ENCODE measurements around the gene SPTSSA.
A peak's percentile ranks its signal among the peaks of the same experiment; 100 is the strongest.
"Not testable (repeated sequence)": the region's sequence is repeated elsewhere in the genome, so short reads cannot be mapped to it uniquely, and the experiment has no call there.

SPTSSA gene

DNA sequence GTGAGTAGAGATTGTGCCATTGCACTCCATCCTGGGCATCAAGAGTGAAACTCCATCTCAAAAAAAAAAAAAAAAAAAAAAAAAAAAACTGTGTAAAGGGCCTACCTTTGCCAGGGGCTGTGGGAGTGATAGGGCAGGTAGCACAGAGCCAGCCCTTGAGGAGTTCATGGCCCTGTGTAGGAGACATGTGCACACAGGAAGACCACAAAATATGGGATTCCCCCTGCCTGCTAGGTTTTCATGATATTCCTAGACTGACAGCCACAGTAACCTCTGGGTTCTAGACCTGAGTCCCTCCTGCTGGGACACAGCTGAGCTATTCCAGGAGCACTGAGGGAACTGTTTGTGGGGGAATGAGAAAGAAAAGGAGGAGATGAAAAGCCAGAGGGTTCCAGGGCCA lies 8.3 kb upstream of the SPTSSA start:
- DNase-seq = no peak

DNA sequence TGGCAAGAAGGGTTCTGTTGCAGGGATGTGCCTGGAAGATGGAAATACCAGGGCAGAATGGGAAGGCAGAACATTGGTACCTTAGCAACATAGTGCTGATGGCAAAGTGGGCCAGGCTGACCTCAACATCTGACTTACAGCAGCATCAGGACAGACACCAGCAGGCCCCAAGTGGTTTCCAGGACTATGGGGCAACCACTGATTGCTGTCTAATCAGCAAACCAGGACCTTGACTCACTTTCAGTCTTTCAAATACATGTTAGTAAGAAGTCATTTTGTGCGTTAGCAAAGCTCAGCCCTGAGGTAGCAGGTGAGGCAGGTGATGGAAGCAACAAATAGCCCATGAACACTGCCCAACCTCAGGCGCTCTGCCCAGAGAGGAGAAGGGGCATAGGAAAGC lies 4.7 kb upstream of the SPTSSA start:
- no peak for DNase-seq

DNA sequence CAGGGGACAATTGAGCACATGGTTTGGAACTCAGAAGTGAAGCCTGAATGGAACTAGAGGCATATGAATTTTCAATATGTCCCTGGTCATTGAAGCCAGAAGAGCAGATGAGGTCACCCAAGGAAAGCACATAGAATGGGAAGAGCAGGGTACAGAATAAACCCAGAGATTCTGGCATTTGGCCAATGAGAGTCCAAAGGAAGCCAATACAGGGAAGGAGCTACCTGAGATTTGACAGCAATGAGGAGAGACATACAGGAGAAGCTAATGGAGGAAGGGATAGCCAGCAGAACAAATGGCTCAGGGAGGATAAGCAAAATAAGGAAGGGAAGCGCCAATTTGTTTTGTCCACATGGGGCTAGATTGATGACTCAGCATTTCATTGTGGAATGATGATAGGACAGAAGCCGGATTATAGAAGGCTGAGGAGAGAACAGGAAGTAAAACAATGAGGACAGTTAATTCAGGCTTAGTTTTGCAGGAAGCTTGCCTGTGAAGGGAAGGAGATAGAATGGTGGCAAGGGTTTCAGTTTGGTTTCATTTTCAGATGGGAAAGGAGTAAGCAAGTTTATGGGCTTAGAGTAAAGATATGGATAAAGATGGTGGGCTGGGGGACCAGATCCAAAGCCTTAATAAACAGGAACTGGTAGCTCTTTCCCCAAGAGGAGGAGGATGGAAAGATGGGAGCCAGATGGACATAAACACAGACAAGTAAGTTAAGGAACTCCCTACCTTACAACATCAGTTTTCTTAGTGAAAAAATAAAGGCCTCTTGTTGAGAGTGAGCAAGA lies 3.2 kb upstream of the SPTSSA start:
- no peak for DNase-seq

DNA sequence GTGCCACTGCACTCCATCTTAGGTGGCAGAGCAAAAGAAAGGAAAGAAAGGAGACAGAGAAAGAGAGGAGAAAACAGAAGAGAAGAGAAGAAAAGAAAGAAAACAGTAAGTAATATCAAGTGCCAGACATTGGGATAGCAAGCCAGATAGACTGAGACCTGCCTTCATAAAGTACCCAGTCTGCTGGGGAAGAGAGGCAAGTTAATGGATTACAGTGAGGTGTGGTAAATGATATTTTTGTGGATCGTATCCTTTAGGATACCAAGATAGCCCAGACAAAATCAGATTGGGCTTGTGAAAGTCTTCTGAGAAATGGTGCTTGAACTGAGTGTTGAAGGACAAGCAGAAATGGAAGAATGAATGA lies 1.5 kb upstream of the SPTSSA start:
- DNase-seq = no peak

DNA sequence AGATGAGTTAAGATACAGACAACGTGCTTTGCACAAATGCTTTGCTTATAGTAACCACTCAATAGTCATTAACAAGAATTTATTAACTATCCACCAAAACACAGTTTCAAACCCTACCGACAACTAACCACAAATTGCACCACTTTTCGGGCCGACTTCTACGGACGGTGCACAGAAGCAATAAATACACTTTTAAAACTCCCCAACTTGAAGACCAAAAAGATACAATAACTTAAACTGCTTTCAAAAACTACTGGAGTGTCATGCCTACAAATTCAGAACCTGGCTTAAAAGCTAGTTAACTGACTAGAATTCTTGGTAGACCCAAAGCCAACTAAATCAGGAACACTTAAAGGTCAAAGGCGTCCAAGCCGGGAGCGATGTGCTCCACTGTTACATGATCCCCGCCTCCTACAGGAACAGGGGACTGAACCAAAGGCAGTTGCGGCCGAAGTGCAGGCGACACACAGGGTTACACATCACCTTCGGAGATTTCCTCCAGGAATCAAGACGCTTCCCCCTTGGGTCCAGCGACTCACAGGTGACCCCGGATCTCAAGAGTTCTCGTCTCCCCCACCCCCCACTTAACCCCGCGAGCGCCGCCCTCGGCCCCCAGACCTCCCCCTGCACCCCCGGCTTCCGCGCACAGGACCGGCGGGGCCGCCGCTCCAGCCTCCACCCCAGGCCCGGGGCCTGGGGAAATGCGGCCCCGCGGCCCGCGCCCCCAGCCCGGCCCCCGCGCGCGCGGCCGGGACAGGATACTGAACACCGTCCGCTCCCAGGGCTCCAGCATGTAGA lies 507 bp downstream of the SPTSSA start:
- DNase-seq = peak; percentile 51

DNA sequence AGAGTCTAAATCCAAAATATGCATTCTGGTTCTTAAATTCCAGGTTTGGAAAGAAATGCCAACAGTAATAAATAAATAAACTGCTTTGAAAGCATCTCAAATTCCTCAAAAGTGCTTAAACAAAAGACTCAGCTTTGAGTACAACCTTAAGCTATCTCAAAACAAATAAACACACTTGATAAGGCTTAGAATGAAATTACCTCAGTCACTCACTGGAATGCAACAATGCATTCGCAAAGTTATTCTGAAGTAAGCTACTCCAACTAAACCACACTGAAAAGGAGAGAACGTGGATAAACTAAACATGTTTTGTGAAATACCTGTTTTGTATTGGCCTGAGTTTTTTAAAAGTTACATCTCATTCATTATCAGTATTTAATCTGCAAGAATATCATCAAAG lies 1.2 kb downstream of the SPTSSA start:
- no peak for DNase-seq

DNA sequence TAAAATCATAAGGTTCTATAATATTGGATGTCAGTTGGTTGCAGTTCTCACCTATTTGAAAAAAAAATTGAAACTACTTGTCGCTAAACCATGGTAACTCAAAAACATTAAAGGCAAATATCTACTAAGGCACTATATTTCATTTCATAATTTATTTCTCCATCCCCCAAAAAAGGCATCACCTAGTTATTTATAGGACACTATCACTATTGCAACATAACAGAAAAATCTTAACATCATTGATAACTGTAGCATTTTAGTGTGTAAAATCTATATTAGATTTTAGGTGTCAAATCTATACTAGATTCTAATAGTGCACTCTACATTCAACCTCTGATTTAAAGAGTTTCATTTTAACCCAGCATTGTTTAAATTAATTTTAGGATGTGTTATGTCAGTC lies 1.7 kb downstream of the SPTSSA start:
- no peak for DNase-seq

DNA sequence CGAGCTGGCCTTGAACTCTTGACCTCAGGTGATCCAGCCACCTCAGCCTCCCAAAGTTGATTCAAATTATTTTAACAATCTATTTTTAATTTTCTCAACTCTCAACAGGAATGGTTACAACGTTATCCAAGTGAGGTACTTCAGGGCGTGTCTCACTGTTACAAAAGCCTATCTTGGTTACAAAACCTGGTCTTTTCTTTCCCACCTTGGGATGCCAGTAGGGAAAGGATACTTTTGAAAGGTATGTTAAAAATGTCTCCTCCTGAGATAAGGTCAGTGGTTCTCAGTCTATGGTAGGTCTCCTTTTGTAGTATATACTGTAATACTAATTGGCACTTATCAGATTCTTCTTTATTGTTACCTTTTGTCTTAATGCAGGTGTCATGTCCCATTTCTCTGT lies 4.9 kb downstream of the SPTSSA start:
- no peak for DNase-seq

DNA sequence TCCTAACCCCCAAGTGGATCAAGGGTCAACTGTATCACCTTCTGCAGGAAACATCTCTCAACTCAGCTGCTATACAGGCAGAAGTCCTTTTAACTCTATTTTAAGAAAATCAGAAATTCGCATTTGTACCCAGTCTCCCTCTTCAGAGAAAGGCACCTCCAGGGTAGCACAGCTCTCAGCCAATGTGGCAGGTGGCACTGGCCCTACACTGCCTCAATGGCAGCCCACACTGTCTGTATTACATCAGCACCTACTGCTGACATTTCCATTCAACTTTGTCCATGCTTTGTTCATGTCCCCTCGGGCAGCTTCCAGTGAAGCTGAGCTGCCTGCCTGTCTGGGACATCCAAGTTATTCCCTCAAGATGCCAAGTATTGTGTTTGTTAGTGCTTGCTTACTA lies 8.8 kb downstream of the SPTSSA start:
- DNase-seq = no peak

DNA sequence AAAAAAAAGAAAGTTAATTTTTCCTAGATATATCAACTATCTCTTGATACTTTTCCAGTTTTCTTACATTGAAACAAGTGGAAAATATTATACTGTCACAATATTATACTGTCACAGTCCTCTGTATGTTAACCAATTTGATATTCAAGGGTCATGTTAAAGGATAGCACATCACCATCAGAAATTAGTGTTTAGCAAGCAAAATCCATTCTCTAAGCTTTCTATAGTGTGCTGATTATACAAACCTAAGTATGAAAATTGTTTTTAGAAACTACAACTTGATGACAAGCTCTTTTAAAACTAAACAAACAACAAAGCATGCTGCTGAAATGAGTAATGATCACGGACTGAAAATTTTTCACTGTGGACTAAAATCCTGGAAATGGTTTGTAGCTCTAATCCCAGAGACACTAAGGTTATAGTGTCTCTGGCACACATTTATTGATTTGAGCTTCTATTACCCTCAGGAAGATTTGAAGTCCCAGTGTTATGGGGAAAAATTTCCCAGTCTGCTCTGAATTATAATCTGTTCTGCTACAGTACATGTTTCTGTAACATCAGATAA lies 9.7 kb downstream of the SPTSSA start:
- no peak for DNase-seq

DNA sequence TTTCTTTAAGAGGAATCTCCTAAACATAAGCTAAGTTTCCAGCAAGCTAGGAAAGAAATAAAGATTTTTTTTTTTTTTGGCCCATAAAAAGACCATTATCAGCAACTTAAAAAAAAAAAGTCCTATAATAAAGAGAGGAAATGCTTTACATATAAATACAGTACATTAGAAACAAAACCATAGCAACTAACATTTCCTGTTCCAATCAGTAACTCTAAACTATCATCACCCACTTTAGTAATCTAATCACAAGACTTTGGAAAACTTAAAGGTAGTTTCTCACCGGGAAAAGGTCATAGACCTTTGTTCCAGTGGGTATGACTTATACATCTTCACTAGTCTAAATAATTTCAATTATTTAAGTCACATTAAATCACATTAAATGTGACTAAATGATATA lies 11.1 kb downstream of the SPTSSA start:
- no peak for DNase-seq

DNA sequence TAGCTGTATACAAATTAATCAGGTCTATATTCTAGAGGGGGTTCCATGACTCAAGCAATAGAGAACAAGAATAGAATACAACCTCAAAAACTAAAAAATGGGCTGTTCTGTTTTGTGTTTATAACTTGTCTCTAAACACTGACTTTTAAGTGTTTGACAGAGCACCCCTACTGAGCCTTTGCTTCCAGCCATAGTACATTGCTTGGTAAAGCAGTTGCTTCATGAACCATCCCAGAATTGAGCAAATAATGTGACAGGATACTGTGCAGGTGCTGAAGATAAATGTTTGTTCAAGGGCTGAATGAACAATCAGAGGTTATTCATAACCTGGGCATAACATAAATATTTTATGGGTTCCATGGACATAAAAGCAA lies 11.5 kb downstream of the SPTSSA start:
- DNase-seq = no peak

DNA sequence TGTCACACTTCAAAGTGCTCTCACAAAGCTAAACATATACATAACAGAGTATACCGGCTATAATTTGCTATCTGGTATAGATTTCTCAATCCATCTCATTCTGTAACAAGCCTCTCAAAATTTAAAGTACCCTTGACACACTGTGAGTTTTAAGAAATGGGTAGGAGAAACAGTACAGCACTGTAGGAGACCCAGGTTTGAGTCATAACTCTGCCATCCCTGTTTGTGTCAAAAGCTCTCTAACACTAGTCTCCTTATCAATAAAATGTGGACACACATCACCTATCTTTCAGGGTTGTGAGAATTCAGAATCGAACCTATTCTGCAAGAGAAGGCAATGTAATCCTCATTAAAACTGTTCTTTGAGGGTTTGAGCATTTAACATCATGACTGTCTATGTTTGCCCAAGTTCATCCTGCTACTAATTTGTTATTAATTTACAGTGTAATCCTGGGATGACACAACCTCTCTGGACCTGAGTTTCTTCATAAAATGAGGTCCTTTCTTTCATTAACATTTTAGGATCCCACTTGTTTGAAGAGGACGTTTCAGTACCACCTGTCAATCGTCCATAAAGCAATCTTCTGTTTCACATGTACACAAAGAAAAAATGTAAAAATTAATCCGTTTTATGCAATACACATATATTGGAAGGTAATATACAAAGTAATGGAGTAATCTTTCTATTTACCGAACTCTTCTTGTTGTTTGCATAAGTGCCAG lies 12.1 kb downstream of the SPTSSA start:
- no peak for DNase-seq

DNA sequence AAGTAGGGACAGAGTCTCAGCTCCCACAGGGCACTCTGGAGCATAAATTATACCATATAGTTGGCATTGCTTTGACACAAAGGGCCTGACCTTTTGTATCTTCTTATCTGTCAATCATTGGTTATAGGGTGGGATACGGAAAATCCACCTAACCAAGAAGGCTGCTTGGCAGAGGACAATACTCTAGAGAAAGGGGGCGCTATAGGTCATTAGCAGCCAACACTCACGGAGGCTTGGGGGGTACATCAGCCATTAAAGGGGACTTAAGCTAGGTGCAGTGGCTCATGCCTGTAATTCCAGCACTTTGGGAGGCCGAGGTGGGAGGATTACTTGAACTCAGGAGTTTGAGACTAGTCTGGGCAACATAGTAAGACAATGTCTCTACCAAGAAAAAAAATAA lies 22.9 kb downstream of the SPTSSA start:
- no peak for DNase-seq

DNA sequence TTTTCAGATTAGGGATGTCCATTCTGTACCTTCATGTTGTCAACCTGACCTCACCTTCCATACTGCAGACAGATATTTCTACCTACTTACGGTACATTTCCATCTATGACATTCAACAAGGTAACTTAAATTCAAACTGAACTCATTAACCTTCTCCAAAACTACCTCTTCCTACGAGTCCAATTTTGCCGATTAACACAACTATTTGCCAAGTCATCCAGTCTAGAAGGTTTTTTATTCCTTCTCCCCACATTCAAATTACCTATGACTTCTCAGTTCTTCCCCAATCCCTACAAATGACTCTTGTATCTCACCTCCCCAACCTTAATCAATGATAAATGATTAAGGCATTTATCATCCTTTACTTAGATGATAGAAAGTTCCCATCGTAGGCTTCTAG lies 23.6 kb downstream of the SPTSSA start:
- no peak for DNase-seq

DNA sequence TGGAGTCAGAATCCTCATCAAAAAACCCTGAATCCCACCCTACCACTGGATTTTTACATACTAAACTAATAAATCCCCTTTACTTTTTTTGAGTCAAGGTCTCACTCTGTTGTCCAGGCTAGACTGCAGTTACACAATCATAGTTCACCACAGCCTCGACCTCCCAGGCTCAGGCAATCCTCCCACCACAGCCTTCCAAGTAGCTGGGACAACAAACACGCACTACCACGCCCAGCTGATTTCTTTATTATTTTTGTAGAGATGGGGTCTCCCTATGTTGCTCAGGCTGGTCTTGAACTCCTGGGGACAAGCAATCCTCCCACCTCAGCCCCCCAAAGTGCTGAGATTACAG lies 24.3 kb downstream of the SPTSSA start:
- DNase-seq = no peak

DNA sequence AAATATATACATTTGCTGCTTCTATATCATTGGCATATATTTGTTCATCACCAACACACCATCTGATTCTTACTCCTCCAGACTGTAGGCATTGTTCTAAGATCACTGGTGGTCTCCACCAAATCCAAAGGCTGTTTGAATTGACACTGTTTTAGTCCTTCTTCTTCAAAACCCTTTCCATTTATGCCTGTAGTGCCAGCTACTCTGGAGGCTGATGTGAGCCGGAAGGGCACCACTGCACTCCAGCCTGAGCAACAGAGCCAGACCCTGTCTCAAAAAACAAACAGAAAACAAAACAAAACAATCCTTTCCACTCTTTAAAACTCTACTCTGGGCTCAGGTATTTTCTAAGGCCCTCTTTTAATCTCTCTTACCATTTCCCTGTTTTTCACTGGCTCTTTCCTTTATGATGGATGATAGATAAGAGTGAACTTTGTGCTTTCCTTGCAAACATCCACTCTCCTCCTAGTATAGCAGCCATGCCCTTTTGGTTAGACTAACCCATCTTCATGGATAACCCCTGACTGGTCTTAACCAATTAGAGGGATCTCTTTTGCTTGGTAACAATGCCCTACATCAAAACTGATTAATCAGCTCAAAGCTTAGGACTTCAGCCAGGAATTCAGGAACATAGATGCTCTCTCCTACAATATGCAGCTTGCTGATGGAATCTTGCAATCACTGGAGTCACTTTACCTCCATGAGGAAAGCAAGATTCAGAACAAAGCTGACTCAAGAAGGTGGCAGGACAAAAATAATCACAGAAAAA lies 24.9 kb downstream of the SPTSSA start:
- no peak for DNase-seq

DNA sequence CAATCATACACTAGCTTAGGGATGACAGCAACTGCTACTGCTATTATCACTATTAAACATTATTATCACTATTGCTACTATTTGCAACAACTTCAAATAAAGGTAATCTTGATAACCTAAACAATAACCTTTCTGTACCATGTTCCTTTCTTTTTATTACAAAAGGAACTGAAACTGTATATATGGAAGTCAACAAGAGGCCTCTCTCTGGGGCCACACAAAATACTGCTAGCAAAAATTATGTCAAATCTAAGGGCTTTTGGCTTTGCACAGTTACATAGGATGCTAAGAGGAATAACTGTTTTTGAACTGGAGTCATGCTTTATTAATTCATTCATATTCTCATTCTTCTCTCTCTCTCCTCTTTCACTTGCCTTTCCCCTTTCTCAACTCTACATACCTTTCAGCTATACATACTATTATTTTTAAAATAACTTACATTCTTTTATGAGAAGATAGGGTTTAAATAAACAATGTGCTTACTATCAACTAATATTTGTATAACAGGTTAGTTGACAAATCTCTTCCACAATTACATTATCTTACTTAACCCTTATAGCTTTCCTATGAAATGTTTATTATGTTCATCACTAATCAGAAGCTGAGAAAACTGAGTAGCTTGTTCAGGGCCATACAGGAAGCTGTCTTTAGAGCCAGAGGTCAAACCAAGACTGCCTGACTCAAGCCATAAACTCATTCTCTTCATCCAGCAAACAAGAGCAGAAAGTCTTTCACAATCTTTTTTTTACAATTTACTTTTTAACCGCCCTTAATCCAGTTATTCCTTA lies 25.7 kb downstream of the SPTSSA start:
- DNase-seq = no peak

DNA sequence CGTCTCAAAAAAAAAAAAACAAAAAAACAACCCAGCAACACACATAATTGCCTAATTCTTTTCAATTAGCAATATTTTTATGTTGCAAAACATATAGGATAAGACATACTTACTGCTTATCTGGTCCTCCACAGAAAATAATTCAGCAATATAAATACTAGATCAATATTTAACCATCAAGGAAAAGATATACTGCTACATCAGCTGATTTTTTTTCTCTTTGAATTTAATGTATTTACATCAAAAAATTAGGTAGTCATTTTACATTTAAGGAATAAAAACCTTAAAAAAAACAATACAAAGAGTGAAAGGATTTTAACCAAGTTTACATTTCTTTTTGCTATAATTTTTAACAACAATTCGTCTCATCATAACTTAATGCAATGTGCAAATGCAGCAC lies 28.1 kb downstream of the SPTSSA start:
- no peak for DNase-seq

DNA sequence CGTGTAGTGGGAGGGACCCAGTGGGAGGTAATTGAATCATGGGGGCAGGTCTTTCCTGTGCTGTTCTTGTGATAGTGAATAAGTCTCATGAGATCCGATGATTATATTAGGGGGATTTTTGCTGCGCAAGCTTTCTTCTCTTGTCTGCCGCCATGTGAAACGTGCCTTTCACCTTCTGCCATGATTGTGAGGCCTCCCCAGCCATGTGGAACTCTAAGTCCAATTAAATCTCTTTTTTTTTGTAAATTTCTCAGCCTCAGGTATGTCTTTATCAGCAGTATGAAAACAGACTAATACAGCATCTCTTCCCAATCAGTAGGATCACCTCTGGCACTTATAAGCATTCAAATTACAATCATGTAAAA lies 34.0 kb downstream of the SPTSSA start:
- not testable (repeated sequence) for DNase-seq

DNA sequence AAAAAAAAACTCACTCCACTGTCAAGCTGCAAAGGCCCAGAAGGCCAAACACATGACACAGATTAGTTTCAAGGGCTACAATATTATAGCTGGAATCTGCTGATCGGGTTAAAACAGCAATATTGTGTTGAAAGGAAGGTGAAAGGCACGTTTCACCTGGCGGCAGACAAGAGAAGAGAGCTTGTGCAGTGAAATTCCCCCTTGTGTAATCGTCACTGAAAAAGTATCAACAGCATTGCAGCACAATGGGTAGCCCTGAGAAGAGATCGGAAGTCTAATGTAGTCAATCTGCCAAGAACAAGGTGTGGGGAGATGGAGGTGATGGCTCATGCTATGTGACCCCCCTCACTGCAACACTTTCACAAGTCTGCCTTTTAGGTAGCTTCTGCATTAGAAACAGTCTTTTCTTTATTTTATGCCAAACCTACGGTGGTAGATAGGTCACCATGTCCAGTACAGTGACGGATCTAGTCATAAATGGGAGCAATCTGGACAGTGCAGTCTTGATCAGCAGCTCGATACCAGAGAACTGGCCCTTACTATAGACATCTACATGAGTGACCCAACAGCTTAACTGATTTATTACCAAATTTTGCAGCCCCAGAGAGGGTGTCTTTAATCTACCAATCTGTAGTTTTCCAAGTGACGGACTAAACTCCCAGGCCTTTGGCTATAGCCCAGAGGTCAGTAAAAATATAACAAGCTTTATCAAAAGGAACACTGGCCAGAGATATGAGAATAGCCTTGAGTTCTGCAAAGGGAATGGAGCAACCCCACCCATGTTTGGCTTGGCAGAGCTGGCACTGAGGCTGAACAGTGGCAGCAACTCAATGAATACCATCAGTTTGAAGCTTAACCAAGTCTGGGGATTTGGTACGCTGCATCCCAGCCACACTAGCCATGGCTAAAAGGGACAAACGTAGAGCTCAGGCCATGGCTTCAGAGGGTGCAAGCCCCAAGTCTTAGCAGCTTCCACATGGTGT lies 35.4 kb downstream of the SPTSSA start:
- DNase-seq = no peak
